ENCODE results near the gene CD70.

Gene CD70

DNA sequence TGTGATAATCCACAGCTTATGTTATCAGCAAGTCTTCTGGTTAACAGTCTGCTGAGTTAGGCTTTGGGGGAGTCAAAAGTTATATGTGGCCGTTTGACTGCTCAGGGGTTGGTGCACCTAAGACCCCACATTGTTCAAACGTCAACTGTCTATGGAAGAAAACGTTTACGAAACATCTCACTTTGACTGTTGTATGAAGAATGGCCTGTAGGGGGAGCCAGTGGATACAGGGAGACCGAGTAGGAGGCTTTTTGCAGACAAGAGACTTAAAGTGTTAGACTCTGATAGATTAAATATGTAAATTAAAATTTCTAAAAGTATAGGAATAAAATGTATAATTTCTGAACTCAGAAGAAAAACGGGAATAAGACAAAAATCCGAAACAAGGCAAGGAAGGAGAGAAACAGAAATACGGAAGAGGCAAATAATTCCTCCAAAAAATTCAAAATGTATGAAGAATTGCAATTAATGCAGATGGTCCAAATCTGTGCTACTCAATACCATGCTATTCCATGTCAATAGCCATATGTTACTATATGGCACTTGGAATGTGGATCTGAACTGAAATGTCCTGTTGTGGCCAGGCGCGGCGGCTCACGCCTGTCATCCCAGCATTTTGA lies 41.2 kb upstream of the CD70 start:
- no peak overlapping the region for H3K27ac ChIP-seq (replicated peaks)
- peak; percentile 58 to 83 for DNase-seq (ENCODE audit: low read depth in 1 of 2, low spot score in 1 of 2)
- no peak for TF ChIP-seq POLR2AphosphoS5 (IDR thresholded peaks at IDR 0.05; ENCODE audit: low read depth)
- TF ChIP-seq, protein P1, sequence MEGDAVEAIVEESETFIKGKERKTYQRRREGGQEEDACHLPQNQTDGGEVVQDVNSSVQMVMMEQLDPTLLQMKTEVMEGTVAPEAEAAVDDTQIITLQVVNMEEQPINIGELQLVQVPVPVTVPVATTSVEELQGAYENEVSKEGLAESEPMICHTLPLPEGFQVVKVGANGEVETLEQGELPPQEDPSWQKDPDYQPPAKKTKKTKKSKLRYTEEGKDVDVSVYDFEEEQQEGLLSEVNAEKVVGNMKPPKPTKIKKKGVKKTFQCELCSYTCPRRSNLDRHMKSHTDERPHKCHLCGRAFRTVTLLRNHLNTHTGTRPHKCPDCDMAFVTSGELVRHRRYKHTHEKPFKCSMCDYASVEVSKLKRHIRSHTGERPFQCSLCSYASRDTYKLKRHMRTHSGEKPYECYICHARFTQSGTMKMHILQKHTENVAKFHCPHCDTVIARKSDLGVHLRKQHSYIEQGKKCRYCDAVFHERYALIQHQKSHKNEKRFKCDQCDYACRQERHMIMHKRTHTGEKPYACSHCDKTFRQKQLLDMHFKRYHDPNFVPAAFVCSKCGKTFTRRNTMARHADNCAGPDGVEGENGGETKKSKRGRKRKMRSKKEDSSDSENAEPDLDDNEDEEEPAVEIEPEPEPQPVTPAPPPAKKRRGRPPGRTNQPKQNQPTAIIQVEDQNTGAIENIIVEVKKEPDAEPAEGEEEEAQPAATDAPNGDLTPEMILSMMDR (IDR thresholded peaks at IDR 0.05; ENCODE audit: insufficient read depth, low read length): peak; percentile 57
- H3K4me3 ChIP-seq (replicated peaks; ENCODE audit: insufficient read depth, low read length): no peak overlapping the region
- H3K27me3 ChIP-seq (ENCODE audit: insufficient read depth, poor library complexity, severe bottlenecking): no peaks in the 10 kb centered on the region

DNA sequence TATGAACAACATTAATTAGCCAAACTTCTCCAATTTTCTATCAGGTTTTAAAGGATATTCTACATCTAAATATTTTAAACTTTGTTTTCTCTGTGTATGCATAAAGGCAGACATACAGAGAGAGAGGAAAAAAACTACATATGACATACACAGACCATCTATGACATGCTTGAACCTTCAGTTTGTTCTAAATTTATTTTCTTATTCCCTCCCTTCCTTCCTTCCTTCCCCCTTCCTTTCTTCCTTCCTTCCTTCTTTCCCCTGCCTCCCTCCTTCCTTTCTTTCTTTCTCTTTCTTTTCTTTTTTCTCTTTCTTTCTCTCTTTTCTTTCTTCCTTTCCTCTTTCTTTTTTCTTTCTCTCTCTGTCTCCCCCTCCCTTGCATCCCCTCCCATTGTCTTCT lies 35.8 kb upstream of the CD70 start:
- no peak for TF ChIP-seq SPI1 (IDR thresholded peaks at IDR 0.05; ENCODE audit: borderline replicate concordance, low read depth)
- no peak for TF ChIP-seq GABPA (IDR thresholded peaks at IDR 0.05; ENCODE audit: low read depth)
- no peak for TF ChIP-seq POLR2AphosphoS5 (IDR thresholded peaks at IDR 0.05; ENCODE audit: low read depth)
- TF ChIP-seq, protein P2, sequence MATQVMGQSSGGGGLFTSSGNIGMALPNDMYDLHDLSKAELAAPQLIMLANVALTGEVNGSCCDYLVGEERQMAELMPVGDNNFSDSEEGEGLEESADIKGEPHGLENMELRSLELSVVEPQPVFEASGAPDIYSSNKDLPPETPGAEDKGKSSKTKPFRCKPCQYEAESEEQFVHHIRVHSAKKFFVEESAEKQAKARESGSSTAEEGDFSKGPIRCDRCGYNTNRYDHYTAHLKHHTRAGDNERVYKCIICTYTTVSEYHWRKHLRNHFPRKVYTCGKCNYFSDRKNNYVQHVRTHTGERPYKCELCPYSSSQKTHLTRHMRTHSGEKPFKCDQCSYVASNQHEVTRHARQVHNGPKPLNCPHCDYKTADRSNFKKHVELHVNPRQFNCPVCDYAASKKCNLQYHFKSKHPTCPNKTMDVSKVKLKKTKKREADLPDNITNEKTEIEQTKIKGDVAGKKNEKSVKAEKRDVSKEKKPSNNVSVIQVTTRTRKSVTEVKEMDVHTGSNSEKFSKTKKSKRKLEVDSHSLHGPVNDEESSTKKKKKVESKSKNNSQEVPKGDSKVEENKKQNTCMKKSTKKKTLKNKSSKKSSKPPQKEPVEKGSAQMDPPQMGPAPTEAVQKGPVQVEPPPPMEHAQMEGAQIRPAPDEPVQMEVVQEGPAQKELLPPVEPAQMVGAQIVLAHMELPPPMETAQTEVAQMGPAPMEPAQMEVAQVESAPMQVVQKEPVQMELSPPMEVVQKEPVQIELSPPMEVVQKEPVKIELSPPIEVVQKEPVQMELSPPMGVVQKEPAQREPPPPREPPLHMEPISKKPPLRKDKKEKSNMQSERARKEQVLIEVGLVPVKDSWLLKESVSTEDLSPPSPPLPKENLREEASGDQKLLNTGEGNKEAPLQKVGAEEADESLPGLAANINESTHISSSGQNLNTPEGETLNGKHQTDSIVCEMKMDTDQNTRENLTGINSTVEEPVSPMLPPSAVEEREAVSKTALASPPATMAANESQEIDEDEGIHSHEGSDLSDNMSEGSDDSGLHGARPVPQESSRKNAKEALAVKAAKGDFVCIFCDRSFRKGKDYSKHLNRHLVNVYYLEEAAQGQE (IDR thresholded peaks at IDR 0.05; ENCODE audit: insufficient replicate concordance, low read depth): no peak
- TF ChIP-seq, protein P1 (IDR thresholded peaks at IDR 0.05; ENCODE audit: insufficient read depth, low read length): no peak
- Histone ChIP-seq H3K27ac (replicated peaks) (no peak overlapping the region), H3K4me3 (replicated peaks; ENCODE audit: insufficient read depth, low read length) (no peak overlapping the region), H3K27me3 (ENCODE audit: insufficient read depth, poor library complexity, severe bottlenecking) (no peaks in the 10 kb centered on the region)
- no peak for DNase-seq (ENCODE audit: low read depth in 1 of 2, low spot score in 1 of 2)

DNA sequence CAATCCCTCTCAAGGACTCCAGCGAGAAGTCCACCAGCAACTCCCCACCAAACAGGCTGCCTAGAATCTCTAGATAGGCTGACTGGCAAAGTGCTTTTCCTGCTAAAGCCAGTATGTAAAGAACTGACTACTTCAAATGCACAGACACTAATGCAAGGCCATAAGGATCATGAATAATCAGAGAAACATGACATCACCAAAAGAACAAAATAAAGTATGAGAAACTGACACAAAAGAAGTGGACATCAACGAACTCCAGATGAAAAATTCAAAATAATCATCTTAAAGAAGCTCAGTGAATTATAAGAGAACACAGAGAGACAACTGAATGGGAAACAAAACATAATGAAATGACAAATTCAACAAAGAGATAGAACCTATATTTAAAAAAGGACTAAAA lies 26.4 kb upstream of the CD70 start:
- TF ChIP-seq, protein P1 (IDR thresholded peaks at IDR 0.05; ENCODE audit: insufficient read depth, low read length): no peak
- no peak for TF ChIP-seq POLR2AphosphoS5 (IDR thresholded peaks at IDR 0.05; ENCODE audit: low read depth)
- no peak for TF ChIP-seq GABPA (IDR thresholded peaks at IDR 0.05; ENCODE audit: low read depth)
- TF ChIP-seq SPI1 (IDR thresholded peaks at IDR 0.05; ENCODE audit: borderline replicate concordance, low read depth): no peak
- TF ChIP-seq, protein P2 (IDR thresholded peaks at IDR 0.05; ENCODE audit: insufficient replicate concordance, low read depth): no peak

DNA sequence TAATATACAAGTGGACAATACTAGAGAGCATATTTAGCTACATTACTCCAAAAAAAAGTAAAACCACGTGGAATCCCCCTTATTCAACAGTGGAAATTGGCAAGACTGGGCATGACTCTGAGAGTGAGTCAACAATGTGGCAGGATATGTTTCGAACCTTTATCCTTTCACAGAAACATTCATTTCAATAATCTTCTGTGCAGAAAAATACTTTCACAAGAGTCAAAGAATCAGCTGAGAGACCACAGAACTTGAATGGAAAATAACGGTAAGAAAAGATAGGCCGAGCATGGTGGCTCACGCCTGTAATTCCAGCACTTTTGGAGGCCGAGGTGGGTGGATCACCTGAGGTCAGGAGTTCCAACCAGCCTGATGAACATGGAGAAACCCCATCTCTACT lies 25.1 kb upstream of the CD70 start:
- H3K27me3 ChIP-seq (ENCODE audit: insufficient read depth, poor library complexity, severe bottlenecking): no peaks in the 10 kb centered on the region
- no peak for DNase-seq (ENCODE audit: low read depth in 1 of 2, low spot score in 1 of 2)
- H3K27ac ChIP-seq (replicated peaks): no peak overlapping the region
- TF ChIP-seq SPI1 (IDR thresholded peaks at IDR 0.05; ENCODE audit: borderline replicate concordance, low read depth) (no peak), GABPA (IDR thresholded peaks at IDR 0.05; ENCODE audit: low read depth) (no peak), POLR2AphosphoS5 (IDR thresholded peaks at IDR 0.05; ENCODE audit: low read depth) (no peak)
- TF ChIP-seq, protein P2 (IDR thresholded peaks at IDR 0.05; ENCODE audit: insufficient replicate concordance, low read depth): no peak
- no peak overlapping the region for H3K4me3 ChIP-seq (replicated peaks; ENCODE audit: insufficient read depth, low read length)

More for the DNA sequence above, 26.4 kb upstream of the CD70 start:
- H3K4me3 ChIP-seq (replicated peaks; ENCODE audit: insufficient read depth, low read length): no peak overlapping the region
- no peak for DNase-seq (ENCODE audit: low read depth in 1 of 2, low spot score in 1 of 2)
- no peak overlapping the region for H3K27ac ChIP-seq (replicated peaks)
- H3K27me3 ChIP-seq (ENCODE audit: insufficient read depth, poor library complexity, severe bottlenecking): no peaks in the 10 kb centered on the region
